Astrocyte (in vitro differentiated cells and primary cell): Measurements from ENCODE around the gene ZAP70. TPM values are rescaled to one million over a fixed set of nuclear protein-coding genes. Genes with fewer than 3 reads are reported as not detected.

ENCODE experiments used
- DNase-seq: peaks from one replicate; pipeline ENCODE4 v3.0.0-alpha.2; 2010; ENCODE audit warnings: low read depth
- FAIRE-seq: peaks from 2 replicates; lab custom pipeline; 2011; peaks lifted over from hg19 to GRCh38; lab: Jason Lieb, UNC
- H2AFZ ChIP-seq: 2 replicates; pipeline ENCODE4 v1.6.0; 2012; ENCODE audit warnings: low read depth, low read length, inconsistent platforms
- H3K27ac ChIP-seq: 2 replicates; pipeline ENCODE4 v1.5.1; 2011; ENCODE audit warnings: low read depth, low read length, inconsistent platforms
- H3K27me3 ChIP-seq: 2 replicates; pipeline ENCODE4 v1.6.0; 2011; ENCODE audit warnings: low read length, inconsistent platforms; ENCODE audit not compliant: insufficient read depth
- H3K36me3 ChIP-seq: 2 replicates; pipeline ENCODE4 v1.5.1; 2011; ENCODE audit warnings: low read length, inconsistent platforms; ENCODE audit not compliant: insufficient read depth
- H3K4me1 ChIP-seq: 2 replicates; pipeline ENCODE4 v1.5.1; 2011; ENCODE audit warnings: low read length, inconsistent platforms; ENCODE audit not compliant: insufficient read depth
- H3K4me2 ChIP-seq: 2 replicates; pipeline ENCODE4 v1.6.0; 2012; ENCODE audit warnings: low read length, inconsistent platforms
- H3K4me3 ChIP-seq: 2 replicates; pipeline ENCODE4 v1.5.1; 2011; ENCODE audit warnings: low read depth, mild to moderate bottlenecking, low read length, inconsistent platforms; ENCODE audit not compliant: insufficient read depth
- H3K79me2 ChIP-seq: 2 replicates; pipeline ENCODE4 v1.6.0; 2012; ENCODE audit warnings: mild to moderate bottlenecking, low read length, inconsistent platforms; ENCODE audit not compliant: insufficient read depth
- H3K9ac ChIP-seq: 2 replicates; pipeline ENCODE4 v1.6.0; 2012; ENCODE audit warnings: mild to moderate bottlenecking, low read length, inconsistent platforms
- H3K9me3 ChIP-seq: 2 replicates; pipeline ENCODE4 v1.5.1; 2012; ENCODE audit warnings: low read depth, mild to moderate bottlenecking, low read length, inconsistent platforms; ENCODE audit not compliant: insufficient read depth
- H4K20me1 ChIP-seq: 2 replicates; pipeline ENCODE4 v1.6.0; 2012; ENCODE audit warnings: low read length, inconsistent platforms; ENCODE audit not compliant: insufficient read depth
- H3K27ac Mint-ChIP-seq: one replicate; pipeline ENCODE4 v1.8.0; 2021; ENCODE audit warnings: mild to moderate bottlenecking, mixed read lengths; ENCODE audit not compliant: unreplicated experiment
- H3K27me3 Mint-ChIP-seq: one replicate; pipeline ENCODE4 v1.8.0; 2021; ENCODE audit warnings: low read depth, mixed read lengths; ENCODE audit not compliant: unreplicated experiment
- H3K36me3 Mint-ChIP-seq: one replicate; pipeline ENCODE4 v1.8.0; 2021; ENCODE audit warnings: low read depth, mixed read lengths; ENCODE audit not compliant: unreplicated experiment
- H3K4me1 Mint-ChIP-seq: one replicate; pipeline ENCODE4 v1.8.0; 2021; ENCODE audit warnings: low read depth, mixed read lengths; ENCODE audit not compliant: unreplicated experiment
- H3K4me3 Mint-ChIP-seq: one replicate; pipeline ENCODE4 v1.8.0; 2021; ENCODE audit warnings: mild to moderate bottlenecking, moderate library complexity, mixed read lengths; ENCODE audit not compliant: unreplicated experiment
- H3K9me3 Mint-ChIP-seq: one replicate; pipeline ENCODE4 v1.8.0; 2021; ENCODE audit warnings: mild to moderate bottlenecking, mixed read lengths; ENCODE audit not compliant: unreplicated experiment
- CTCF ChIP-seq: IDR thresholded peaks from 2 replicates; pipeline ENCODE4 v1.5.1; 2011; ENCODE audit warnings: low read depth, mild to moderate bottlenecking, inconsistent platforms, low read length, moderate library complexity; ENCODE audit not compliant: insufficient read depth
- EZH2 ChIP-seq: IDR thresholded peaks from 2 replicates; pipeline ENCODE4 v1.6.1; 2012; ENCODE audit warnings: mild to moderate bottlenecking, low read length, inconsistent platforms; ENCODE audit not compliant: insufficient read depth
- total RNA-seq: library from RNA; stranded (reverse); gene quantifications from 2 replicates; pipeline ENCODE4 v1.2.1, GENCODE V29; 2021

ZAP70 gene
- total RNA-seq, 1 donor from 2014 or later, result 0.73 TPM

- no peak for TF ChIP-seq EZH2
- no peak for TF ChIP-seq CTCF
- no peak overlapping the region for H3K27ac Mint-ChIP-seq
- H3K4me1 Mint-ChIP-seq, result peaks cover 3% of the 10 kb centered on the region
These were observed 19.3 kb downstream of the ZAP70 start for GRCh38 chr2:97732436-97733340.

GRCh38 chr2:97733341-97734035 lies 20.1 kb downstream of the ZAP70 start:
- Mint-ChIP-seq H3K4me1 (no peaks in the 10 kb centered on the region), H3K27ac (no peak overlapping the region)

More at GRCh38 chr2:97732436-97733340, 19.3 kb downstream of the ZAP70 start:
- H3K79me2 ChIP-seq, result no peaks in the 10 kb centered on the region
- no peak overlapping the region for H3K9ac ChIP-seq
- H3K27me3 ChIP-seq, result no peaks in the 10 kb centered on the region
- Mint-ChIP-seq H3K4me3 (no peak overlapping the region), H3K9me3 (peaks cover 21% of the 10 kb centered on the region), H3K27me3 (peaks cover 10% of the 10 kb centered on the region), H3K36me3 (peaks cover 5% of the 10 kb centered on the region)
- H3K4me2 ChIP-seq, result no peak overlapping the region
- H4K20me1 ChIP-seq, result no peaks in the 10 kb centered on the region
- no peak overlapping the region for H3K27ac ChIP-seq
- H3K4me1 ChIP-seq, result no peaks in the 10 kb centered on the region
- no peak overlapping the region for H2AFZ ChIP-seq
- FAIRE-seq, result no peak
- no peak for DNase-seq
- H3K36me3 ChIP-seq, result no peaks in the 10 kb centered on the region
- H3K4me3 ChIP-seq, result no peak overlapping the region
- peaks cover 6% of the 10 kb centered on the region for H3K9me3 ChIP-seq

More at GRCh38 chr2:97733341-97734035, 20.1 kb downstream of the ZAP70 start:
- Histone ChIP-seq H3K27ac (no peak overlapping the region), H3K27me3 (no peaks in the 10 kb centered on the region), H3K9me3 (peaks cover 6% of the 10 kb centered on the region), H4K20me1 (no peaks in the 10 kb centered on the region), H3K4me1 (no peaks in the 10 kb centered on the region), H3K4me2 (no peak overlapping the region), H3K36me3 (no peaks in the 10 kb centered on the region), H2AFZ (no peak overlapping the region), H3K4me3 (no peak overlapping the region), H3K79me2 (no peaks in the 10 kb centered on the region), H3K9ac (no peak overlapping the region)
- H3K4me3 Mint-ChIP-seq, result no peak overlapping the region
- TF ChIP-seq EZH2 (no peak), CTCF (no peak)
- H3K36me3 Mint-ChIP-seq, result peaks cover 2% of the 10 kb centered on the region
- peaks cover 21% of the 10 kb centered on the region for H3K9me3 Mint-ChIP-seq
- DNase-seq (no peak), FAIRE-seq (no peak)
- H3K27me3 Mint-ChIP-seq, result peaks cover 13% of the 10 kb centered on the region
